ENCODE results near the gene RYK. TPM values are rescaled to one million over a fixed set of nuclear protein-coding genes. Genes with fewer than 3 reads are reported as not detected.

RYK gene
- total RNA-seq, 1 experiment from 2014 or later = 60.6 TPM

DNA sequence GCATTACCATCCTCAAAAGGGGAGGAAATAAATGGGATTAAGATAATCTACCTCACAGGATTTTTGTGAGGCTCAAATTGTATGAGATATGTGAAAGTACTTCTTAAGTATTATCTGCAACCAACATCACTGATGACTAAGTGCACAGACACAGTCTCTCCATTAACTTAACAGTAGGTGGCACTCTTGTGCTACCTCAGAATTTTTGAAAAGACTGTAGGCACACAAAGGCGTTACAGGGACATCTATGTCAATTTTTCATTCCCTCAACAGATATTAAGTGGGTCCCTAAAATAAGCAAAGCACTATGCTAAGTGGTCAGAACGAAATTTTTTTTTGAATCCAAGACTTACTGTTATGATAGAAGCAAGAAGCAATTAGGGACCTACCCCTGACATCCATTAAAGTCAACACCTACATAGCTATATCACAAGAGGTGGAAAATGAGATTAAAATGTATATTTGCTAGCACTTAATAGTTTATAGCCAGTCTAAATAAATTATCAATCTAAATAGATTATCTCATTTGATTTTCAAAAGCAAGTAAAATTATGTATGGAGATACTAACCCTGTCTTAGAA, 52.9 kb downstream of the RYK start:
- H2AK5ac ChIP-seq (ENCODE audit: insufficient read length, low read length) = no peak overlapping the region
- no peak overlapping the region for H3K4me2 ChIP-seq (ENCODE audit: insufficient read depth, insufficient read length, low read length)
- H3K79me1 ChIP-seq (ENCODE audit: insufficient read depth, low read depth, low read length, poor library complexity, severe bottlenecking) = no peaks in the 10 kb centered on the region
- H3K27ac ChIP-seq (ENCODE audit: insufficient read length, low read depth, low read length) = no peak overlapping the region
- H3K23me2 ChIP-seq (ENCODE audit: insufficient read length, low read depth, low read length, poor library complexity, severe bottlenecking) = no peaks in the 10 kb centered on the region
- H4K20me1 ChIP-seq (ENCODE audit: control insufficient read depth, insufficient read depth, insufficient read length) = no peaks in the 10 kb centered on the region
- TF ChIP-seq, protein P1, sequence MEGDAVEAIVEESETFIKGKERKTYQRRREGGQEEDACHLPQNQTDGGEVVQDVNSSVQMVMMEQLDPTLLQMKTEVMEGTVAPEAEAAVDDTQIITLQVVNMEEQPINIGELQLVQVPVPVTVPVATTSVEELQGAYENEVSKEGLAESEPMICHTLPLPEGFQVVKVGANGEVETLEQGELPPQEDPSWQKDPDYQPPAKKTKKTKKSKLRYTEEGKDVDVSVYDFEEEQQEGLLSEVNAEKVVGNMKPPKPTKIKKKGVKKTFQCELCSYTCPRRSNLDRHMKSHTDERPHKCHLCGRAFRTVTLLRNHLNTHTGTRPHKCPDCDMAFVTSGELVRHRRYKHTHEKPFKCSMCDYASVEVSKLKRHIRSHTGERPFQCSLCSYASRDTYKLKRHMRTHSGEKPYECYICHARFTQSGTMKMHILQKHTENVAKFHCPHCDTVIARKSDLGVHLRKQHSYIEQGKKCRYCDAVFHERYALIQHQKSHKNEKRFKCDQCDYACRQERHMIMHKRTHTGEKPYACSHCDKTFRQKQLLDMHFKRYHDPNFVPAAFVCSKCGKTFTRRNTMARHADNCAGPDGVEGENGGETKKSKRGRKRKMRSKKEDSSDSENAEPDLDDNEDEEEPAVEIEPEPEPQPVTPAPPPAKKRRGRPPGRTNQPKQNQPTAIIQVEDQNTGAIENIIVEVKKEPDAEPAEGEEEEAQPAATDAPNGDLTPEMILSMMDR (conservative IDR thresholded peaks at IDR 0.05) = peak; percentile 77
- no peak overlapping the region for H3K9ac ChIP-seq (ENCODE audit: extremely low read depth, insufficient read length, low read length)
- no peaks in the 10 kb centered on the region for H3K9me3 ChIP-seq (ENCODE audit: control insufficient read depth, low read depth, low read length)
- no peaks in the 10 kb centered on the region for H3K27me3 ChIP-seq (ENCODE audit: insufficient read depth, low read length)
- H3T11ph ChIP-seq (ENCODE audit: low read length) = no peak overlapping the region
- no peak overlapping the region for H3K18ac ChIP-seq (ENCODE audit: insufficient read length, low read depth, low read length)
- Mint-ChIP-seq H3K4me3 (no peak overlapping the region), H3K27ac (no peak overlapping the region), H3K4me1 (0 out of 4 replicates have a peak, but pooled peaks cover 0 to 3% of the 10 kb centered on the region in 2 experiments), H3K9me3 (no peaks in the 10 kb centered on the region; a peak in 1 of 5 replicates), H3K27me3 (ENCODE audit: low read depth) (no peaks in the 10 kb centered on the region), H3K36me3 (ENCODE audit: insufficient read depth in 1 of 3, low read depth in 3 of 3) (peaks cover 37 to 72% (median 51%) of the 10 kb centered on the region in 3 experiments)
- no peak overlapping the region for H2AFZ ChIP-seq (ENCODE audit: low read length)
- H3K4ac ChIP-seq (ENCODE audit: low read depth, low read length) = no peak overlapping the region
- no peak overlapping the region for H2BK5ac ChIP-seq (ENCODE audit: insufficient read length, low read length)
- H2BK120ac ChIP-seq (ENCODE audit: low read depth, low read length, poor library complexity, severe bottlenecking) = no peak overlapping the region
- H3K23ac ChIP-seq (ENCODE audit: insufficient read length, low read depth, low read length) = no peak overlapping the region
- H3K4me1 ChIP-seq (ENCODE audit: insufficient read depth, low read length) = no peaks in the 10 kb centered on the region
- H4K91ac ChIP-seq (ENCODE audit: insufficient read length, low read depth, low read length) = no peak overlapping the region
- no peak overlapping the region for H4K8ac ChIP-seq (replicated peaks; ENCODE audit: insufficient read length, low read depth, low read length)
- no peak overlapping the region for H2BK20ac ChIP-seq (ENCODE audit: low read depth, low read length, poor library complexity, severe bottlenecking)
- no peak overlapping the region for H3K14ac ChIP-seq (ENCODE audit: insufficient read depth, low read length)
- WGBS (ENCODE audit: extremely low coverage, insufficient read length, low lambda C conversion rate) = no CpG with 5 or more reads among the region's 2 CpGs
- no peak overlapping the region for H4K5ac ChIP-seq (ENCODE audit: insufficient read length, low read depth, low read length)
- DNase-seq = no peak
- H2BK15ac ChIP-seq (ENCODE audit: low read depth, low read length) = no peak overlapping the region
- no peaks in the 10 kb centered on the region for H3K79me2 ChIP-seq (ENCODE audit: insufficient read depth, low read length)
- H2BK12ac ChIP-seq (ENCODE audit: insufficient read length, low read depth, low read length) = no peak overlapping the region
- no peak overlapping the region for H3K56ac ChIP-seq (ENCODE audit: insufficient read length, low read depth, low read length)
